Spinal cord (tissue), 10 donors: ENCODE results near the gene HIRIP3. TPM values are rescaled to one million over a fixed set of nuclear protein-coding genes. Genes with fewer than 3 reads are reported as not detected.
A peak's percentile ranks its signal among the peaks of the same experiment; 100 is the strongest.
"Not testable (repeated sequence)": the region's sequence is repeated elsewhere in the genome, so short reads cannot be mapped to it uniquely, and the experiment has no call there.

Experiments
- DNase-seq, 6 donors: peaks; one replicate each; pipeline versions ENCODE4 v3.0.0 to v3.0.0-alpha.2; 2013 to 2015; ENCODE audit warnings: low spot score in 6 of 6, low read depth in 4 of 6
- H3K27ac ChIP-seq: one replicate; pipeline ENCODE4 v1.5.1; 2013; ENCODE audit warnings: low read depth, low read length, control low read depth
- H3K27me3 ChIP-seq: one replicate; pipeline ENCODE4 v1.6.1; 2013; ENCODE audit warnings: low read length; ENCODE audit not compliant: control insufficient read depth, insufficient read depth
- H3K36me3 ChIP-seq: one replicate; pipeline ENCODE4 v1.6.1; 2013; ENCODE audit warnings: low read length; ENCODE audit not compliant: control insufficient read depth, insufficient read depth
- H3K4me1 ChIP-seq: one replicate; pipeline ENCODE4 v1.6.1; 2013; ENCODE audit warnings: low read length; ENCODE audit not compliant: control insufficient read depth, insufficient read depth
- H3K4me3 ChIP-seq: one replicate; pipeline ENCODE4 v1.5.1; 2013; ENCODE audit warnings: low read depth, low read length, control low read depth
- H3K9me3 ChIP-seq: one replicate; pipeline ENCODE4 v1.6.1; 2013; ENCODE audit warnings: low read length; ENCODE audit not compliant: control insufficient read depth, insufficient read depth
- WGBS: methylation state at CpG from one replicate; pipeline ENCODE4 v1.1.5; 2013; ENCODE audit warnings: missing lambda C conversion rate; ENCODE audit not compliant: insufficient coverage; 5-methylcytosine and 5-hydroxymethylcytosine counted together
- polyA plus RNA-seq, 2 donors: library from polyadenylated mRNA; unstranded; fragments of 120-200 nt; gene quantifications; one replicate each; pipeline ENCODE4 v1.2.1, GENCODE V29; 2013; ENCODE audit not compliant: insufficient read length in 2 of 2
- total RNA-seq, 2 donors: library from RNA; depleted of rRNA in 1 of 2; stranded (reverse); fragments of 120-200 nt in 1 of 2; fragments of >200 nt in 1 of 2; gene quantifications; one replicate each; pipeline versions ENCODE4 v1.2.3 to v1.2.4, GENCODE V29; 2013 to 2014
- donor health status: healthy.

Gene HIRIP3
- total and polyA plus RNA-seq, 4 donors = 12.2 to 28.8 (median 20.0) TPM

- WGBS = no CpG with 5 or more reads among the region's 4 CpGs
- H3K4me1 ChIP-seq = peaks cover 15% of the 10 kb centered on the region
- not testable (repeated sequence) for H3K27me3 ChIP-seq, DNase-seq, H3K27ac ChIP-seq, H3K36me3 ChIP-seq, H3K4me3 ChIP-seq, H3K9me3 ChIP-seq
These were observed 22.5 kb upstream of the HIRIP3 start for GRCh38 chr16:30017937-30018336.

- no peak overlapping the region for H3K4me3 ChIP-seq
- H3K4me1 ChIP-seq = peaks cover 16% of the 10 kb centered on the region
- H3K9me3 ChIP-seq = no peaks in the 10 kb centered on the region
- 100% methylated on average over 1 of the region's 2 CpGs for WGBS
- no peaks in the 10 kb centered on the region for H3K36me3 ChIP-seq
- no peak overlapping the region for H3K27ac ChIP-seq
- DNase-seq = no peak
- H3K27me3 ChIP-seq = no peaks in the 10 kb centered on the region
These were observed 21.9 kb upstream of the HIRIP3 start for GRCh38 chr16:30017277-30017656.

GRCh38 chr16:30016555-30017276, 21.3 kb upstream of the HIRIP3 start:
- DNase-seq = no peak
- no peaks in the 10 kb centered on the region for H3K36me3 ChIP-seq
- peaks cover 18% of the 10 kb centered on the region for H3K4me1 ChIP-seq
- H3K27me3 ChIP-seq = peaks cover 4% of the 10 kb centered on the region
- WGBS = 100% methylated on average over 3 of the region's 8 CpGs
- no peak overlapping the region for H3K27ac ChIP-seq
- no peak overlapping the region for H3K4me3 ChIP-seq
- H3K9me3 ChIP-seq = no peaks in the 10 kb centered on the region

- H3K9me3 ChIP-seq, H3K27ac ChIP-seq, H3K36me3 ChIP-seq, H3K4me3 ChIP-seq, H3K27me3 ChIP-seq, DNase-seq: not testable (repeated sequence)
- WGBS = 86% methylated on average over 7 of the region's 7 CpGs
- H3K4me1 ChIP-seq = peaks cover 12% of the 10 kb centered on the region
These were observed 20.0 kb upstream of the HIRIP3 start for GRCh38 chr16:30015450-30015849.

- WGBS = 81% methylated on average over 5 of the region's 14 CpGs
- H3K27ac ChIP-seq, DNase-seq, H3K9me3 ChIP-seq, H3K4me3 ChIP-seq: not testable (repeated sequence)
- H3K36me3 ChIP-seq = peaks cover 14% of the 10 kb centered on the region
- H3K4me1 ChIP-seq = peaks cover 26% of the 10 kb centered on the region
- peaks cover 15% of the 10 kb centered on the region for H3K27me3 ChIP-seq
These were observed 17.2 kb upstream of the HIRIP3 start for GRCh38 chr16:30012598-30012997.

DNA sequence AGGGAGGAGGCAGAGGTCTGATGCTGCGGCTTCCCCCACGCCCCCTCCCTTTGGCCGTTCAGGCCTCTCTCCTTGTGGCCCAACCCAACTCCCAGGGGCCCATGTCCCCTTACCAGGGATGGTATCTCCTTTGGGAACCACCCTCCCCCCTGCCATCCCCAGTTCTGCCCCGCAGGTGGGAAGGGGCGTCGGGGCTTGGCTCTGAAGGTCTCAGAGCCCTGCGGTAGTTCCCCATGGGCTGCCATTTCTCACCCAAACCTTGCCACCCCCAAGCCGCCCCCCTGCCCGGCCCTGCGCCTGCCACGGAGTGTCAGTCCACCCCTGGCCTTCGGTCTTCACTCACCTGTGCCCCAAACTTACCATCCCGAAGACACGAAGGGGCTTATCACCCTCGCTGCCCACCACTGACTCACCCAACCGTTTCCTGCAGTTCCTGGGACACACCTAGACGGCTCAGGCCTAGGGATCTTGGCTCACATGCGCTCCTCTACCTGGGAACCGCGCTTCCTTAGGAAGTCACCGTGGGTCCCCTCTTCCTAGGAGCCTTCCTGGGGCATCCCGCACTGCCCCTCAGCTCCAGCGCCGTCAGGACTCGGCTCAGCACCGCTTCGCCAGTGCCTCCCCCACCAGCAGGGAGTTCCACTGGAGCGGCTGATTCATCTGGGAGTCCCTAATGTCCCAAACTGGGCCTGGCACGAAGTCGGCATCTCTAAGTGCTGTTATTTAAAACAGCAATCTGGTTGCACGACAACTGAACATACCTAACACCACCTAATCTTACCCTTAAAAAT, 16.5 kb upstream of the HIRIP3 start:
- Histone ChIP-seq H3K9me3 (no peaks in the 10 kb centered on the region), H3K36me3 (peaks cover 21% of the 10 kb centered on the region), H3K27me3 (peaks cover 15% of the 10 kb centered on the region), H3K27ac (no peak overlapping the region), H3K4me3 (no peak overlapping the region), H3K4me1 (peaks cover 26% of the 10 kb centered on the region)
- DNase-seq = no peak
- 17% methylated on average over 28 of the region's 31 CpGs for WGBS

- peak in 4 of 6 donors; percentile 35 to 92 (median 60) for DNase-seq
- peaks cover 26% of the 10 kb centered on the region for H3K4me1 ChIP-seq
- no peak within 1 kb of the TSS for H3K27ac ChIP-seq
- H3K36me3 ChIP-seq = peaks cover 29% of the 10 kb centered on the region
- H3K27me3 ChIP-seq = peaks cover 15% of the 10 kb centered on the region
- peak within 1 kb of the TSS; percentile 41 for H3K4me3 ChIP-seq
- no peaks in the 10 kb centered on the region for H3K9me3 ChIP-seq
- under 1% methylated on average over 72 of the region's 99 CpGs for WGBS
These were observed 15.7 kb upstream of the HIRIP3 start, which contains the start of gene DOC2A for GRCh38 chr16:30010844-30011713. Gene DOC2A (minus strand): TSS chr16:30011027. CDS start chr16:30010222, 805 bp downstream.

DNA sequence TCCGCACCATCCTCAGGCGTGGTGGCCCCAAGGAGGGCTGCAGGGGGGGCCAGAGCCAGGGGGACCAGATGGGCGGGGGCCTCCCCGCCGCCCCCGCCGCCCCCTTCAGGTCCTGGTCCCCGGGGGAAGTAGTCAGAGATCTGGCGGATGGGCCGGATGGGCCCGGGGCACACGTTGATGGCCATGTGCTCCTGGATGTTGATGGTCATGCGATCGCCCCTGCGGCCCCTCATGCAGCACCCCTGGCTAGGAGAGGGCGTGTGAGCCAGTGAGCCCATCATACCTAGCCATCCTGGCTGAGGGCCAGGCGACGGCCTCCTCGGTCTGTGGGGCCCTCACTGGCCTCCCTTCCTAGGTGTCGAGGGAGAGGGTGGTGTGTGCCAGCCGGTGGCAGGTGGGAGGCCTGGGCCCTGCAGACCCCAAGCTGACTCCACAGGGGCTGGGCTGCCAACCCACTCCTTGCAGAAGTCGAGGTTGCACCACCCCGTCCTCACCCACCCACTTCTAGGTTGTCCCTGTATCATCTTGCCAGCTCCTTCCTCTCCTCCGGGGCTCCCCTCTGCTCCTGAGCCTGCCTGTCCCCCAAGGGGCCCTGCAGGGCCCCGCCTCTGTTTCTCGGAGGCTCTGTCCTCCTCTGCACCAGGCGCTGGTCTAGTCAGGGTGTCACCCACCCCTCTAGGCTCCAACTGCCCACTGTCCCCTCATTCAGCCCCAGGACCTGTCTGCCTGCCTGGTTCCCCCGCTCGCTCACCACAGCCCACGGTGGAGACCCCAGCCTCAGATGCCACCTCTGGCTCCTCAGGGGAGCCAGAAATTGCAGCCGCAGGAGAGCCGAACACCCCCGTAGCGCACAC, 14.8 kb upstream of the HIRIP3 start:
- peak in 1 of 6 donors; percentile 17 for DNase-seq
- peaks cover 15% of the 10 kb centered on the region for H3K27me3 ChIP-seq
- WGBS = 24% methylated on average over 27 of the region's 34 CpGs
- no peaks in the 10 kb centered on the region for H3K9me3 ChIP-seq
- H3K4me3 ChIP-seq = peak overlapping the region; percentile 38
- peaks cover 38% of the 10 kb centered on the region for H3K36me3 ChIP-seq
- peaks cover 29% of the 10 kb centered on the region for H3K4me1 ChIP-seq
- H3K27ac ChIP-seq = no peak overlapping the region
